Measurements from ENCODE around the gene KLHL6.

- TF ChIP-seq MLX (CRISPR knock-in tag; IDR thresholded peaks at IDR 0.05) (no peak), FOXJ3 (CRISPR knock-in tag; IDR thresholded peaks at IDR 0.05; ENCODE audit: borderline replicate concordance) (no peak)
These were observed 28.6 kb downstream of the KLHL6 start for GRCh38 chr3:183526838-183527427.
